ENCODE data around the gene LAMA2.

GRCh38 chr6:129105793-129106192, 222.9 kb downstream of the LAMA2 start:
- TF ChIP-seq CTCF (IDR thresholded peaks at IDR 0.05; ENCODE audit: low read length) (no peak), EZH2phosphoT487 (IDR thresholded peaks at IDR 0.05; ENCODE audit: low read length) (no peak), EZH2 (optimal IDR thresholded peaks at IDR 0.05; ENCODE audit: low read depth, low read length) (no peak)
